NCI-H748 (cell line): ENCODE data around the gene ITGA5.

Experiments used
- DNase-seq: peaks from one replicate; lab custom pipeline; 2025; ENCODE audit not compliant: unreplicated experiment; lab: John Stamatoyannopoulos, UW

Gene ITGA5

DNA sequence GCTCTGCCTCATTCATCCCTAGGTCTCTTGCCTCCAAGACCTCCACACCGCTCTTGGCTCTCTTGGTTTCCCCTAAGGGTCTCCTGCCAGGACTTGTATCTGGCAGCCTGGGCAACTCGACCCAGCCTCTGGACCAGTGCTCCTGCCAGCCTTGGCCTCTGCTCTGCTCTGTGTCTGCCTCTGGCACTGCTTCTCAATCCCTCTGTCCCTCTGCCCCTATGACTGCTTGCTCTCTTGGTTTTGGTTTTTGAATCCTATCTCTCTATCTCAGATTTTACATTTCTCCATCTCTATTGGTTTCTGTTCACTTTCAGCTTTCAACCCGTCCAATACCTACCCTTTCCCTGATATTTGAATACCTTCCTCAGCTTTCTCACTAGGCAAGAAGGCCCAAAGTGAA lies 6.3 kb downstream of the ITGA5 start:
- DNase-seq, result no peak

DNA sequence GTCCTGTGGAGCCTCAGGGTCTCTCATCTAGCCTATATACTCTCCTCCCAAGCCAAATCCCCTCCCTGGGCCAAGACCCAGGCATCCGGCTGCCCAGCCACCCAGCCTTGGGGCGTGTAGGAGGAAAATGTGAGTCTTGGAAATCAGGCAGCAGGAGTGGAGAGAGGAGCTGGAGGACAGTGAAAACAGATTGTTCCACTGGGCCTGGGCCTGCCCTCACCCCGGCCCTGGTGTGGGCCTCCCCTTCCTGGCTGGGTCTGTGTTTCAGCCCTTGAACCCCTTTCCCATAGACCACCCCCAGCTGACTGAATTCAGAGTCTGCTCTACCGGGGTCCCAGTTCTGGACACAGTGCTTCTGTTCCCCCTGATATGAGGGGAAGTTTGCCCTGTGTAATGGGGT lies 6.7 kb downstream of the ITGA5 start:
- no peak for DNase-seq

GRCh38 chr12:54411391-54412241 lies 7.5 kb downstream of the ITGA5 start:
- DNase-seq, result no peak

DNA sequence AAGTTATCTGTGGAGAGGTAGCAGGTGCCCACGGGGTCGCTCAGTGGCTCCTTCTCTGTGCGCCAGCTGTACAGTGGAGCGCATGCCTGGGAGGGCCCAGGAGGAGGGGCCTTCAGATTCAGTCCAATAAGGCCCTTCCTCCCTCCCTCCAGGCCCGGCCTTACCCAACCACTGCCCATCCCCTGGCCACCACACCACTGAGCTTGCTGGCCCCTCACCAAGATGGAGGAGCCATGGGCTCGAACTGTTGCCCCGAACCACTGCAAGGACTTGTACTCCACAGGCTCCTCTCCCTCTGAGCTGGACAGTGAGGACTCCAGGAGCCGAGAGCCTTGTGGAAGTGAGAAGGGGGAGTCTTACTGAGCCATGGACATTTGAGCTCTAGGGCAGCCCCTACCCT lies 9.8 kb downstream of the ITGA5 start:
- no peak for DNase-seq

- DNase-seq, result no peak
These were observed 11.7 kb downstream of the ITGA5 start for GRCh38 chr12:54407183-54407905.

GRCh38 chr12:54405573-54405972 lies 13.5 kb downstream of the ITGA5 start:
- no peak for DNase-seq

- DNase-seq, result no peak
These were observed 14.0 kb downstream of the ITGA5 start for GRCh38 chr12:54405106-54405505.

DNA sequence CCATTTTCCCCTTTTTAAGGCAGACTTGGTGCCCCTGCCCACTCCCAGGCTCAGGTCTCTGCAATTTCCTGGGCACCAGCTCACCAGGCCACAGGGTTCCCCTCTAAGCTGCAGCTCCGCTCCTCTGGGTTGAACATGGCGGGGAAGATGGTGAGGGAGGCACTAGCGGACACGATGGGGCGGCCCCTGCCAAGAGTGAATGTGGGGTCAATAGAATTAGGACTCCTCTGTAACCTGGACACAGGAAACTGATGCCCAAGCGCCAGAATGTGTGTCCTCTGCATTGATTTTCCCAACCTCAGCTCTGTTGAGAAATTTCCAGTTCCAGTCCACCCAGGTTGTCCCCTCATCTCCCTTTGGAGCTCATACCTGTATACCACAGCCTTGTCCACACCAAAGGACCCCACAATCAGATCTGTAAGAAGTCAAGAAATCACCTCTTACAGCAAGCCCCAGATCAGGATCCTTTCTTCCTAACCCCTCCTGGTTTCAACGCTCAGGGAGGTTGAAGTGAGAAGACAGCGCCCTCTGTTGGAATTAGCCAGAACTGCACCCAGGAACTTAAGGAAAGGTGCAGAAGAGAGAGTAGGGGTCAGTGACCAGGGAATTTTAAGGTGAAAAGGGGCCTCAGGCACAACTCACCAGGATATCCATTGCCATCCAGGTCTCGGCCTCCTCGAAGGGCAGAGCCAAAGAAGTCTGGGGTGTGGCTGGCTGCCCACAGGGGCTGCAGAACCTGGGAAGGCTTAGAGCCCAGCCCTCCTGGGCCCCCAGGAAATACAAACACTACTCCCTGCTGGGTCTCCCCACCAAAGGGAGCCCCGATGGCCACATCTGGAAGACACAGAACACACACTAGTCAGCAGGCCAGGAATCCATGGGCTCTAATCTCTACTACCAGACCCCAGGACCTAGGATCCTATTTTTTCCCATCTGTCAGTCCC lies 14.7 kb downstream of the ITGA5 start:
- DNase-seq, result peak; percentile 67

GRCh38 chr12:54401119-54401518 lies 17.9 kb downstream of the ITGA5 start:
- no peak for DNase-seq

- DNase-seq, result peak; percentile 70
These were observed 19.9 kb downstream of the ITGA5 start for GRCh38 chr12:54398995-54399793.

DNA sequence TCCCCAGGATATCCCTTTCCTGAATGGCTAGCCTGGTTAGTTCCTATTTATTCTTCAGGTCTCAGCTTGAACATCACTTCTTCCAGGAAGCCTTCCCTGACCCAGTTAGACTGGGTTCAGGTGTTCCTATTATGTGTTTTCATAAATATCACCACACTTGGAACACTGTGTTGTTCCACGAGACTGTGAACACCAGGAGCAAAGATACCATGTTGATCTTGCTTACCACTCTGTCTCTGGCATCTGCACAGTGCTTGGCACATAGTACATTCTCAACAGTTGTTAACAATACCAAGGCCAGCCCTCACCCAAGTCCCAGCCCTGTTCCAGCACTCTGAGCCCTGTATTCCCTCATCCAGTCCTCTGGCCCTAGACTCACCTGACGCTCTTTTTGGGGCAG lies 20.8 kb downstream of the ITGA5 start:
- no peak for DNase-seq

DNA sequence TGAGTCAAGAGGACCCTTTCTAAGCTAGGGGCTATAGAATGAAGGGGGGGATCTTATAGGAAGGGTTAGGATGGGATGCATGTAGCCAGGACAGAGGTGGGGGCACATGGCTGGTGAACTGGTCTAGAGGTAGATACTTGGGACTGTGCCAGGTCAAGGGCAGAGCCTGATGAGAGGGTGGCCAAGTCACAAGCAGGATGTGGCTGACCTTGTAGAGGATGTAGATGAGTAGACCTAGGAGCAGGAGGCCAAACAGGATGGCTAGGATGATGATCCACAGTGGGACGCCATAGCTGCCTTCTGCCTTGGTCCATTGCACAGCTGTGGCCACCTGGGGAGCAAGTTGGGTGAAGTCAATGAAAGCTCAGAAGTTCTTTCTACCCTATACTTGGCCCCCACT lies 21.9 kb downstream of the ITGA5 start:
- no peak for DNase-seq

- no peak for DNase-seq
These were observed 23.5 kb downstream of the ITGA5 start for GRCh38 chr12:54395545-54395944.

- DNase-seq, result no peak
These were observed 24.1 kb downstream of the ITGA5 start for GRCh38 chr12:54394986-54395385.

DNA sequence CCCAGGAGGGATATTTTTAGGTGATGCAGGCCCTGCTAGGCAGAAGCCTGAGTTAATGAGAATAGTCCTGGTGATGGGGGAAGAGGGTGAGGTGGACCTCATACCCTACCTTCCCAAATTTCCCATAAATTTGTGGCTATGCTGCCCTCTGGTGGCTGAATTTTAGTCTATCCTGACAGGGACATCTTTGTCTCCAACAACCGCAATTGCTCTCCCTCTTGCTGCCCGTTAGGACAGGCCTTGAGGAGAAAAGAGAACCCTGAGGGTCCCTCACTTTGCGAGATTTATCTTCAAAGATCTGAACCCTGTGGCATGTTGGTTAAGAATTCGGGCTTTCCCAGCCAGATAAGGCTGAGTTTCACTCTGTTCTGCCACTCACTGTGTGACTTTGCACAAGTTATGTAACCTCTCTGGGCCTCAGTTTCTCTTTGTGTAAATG lies 24.8 kb downstream of the ITGA5 start:
- peak; percentile 76 for DNase-seq

- no peak for DNase-seq
These were observed 25.3 kb downstream of the ITGA5 start for GRCh38 chr12:54393743-54394142.

DNA sequence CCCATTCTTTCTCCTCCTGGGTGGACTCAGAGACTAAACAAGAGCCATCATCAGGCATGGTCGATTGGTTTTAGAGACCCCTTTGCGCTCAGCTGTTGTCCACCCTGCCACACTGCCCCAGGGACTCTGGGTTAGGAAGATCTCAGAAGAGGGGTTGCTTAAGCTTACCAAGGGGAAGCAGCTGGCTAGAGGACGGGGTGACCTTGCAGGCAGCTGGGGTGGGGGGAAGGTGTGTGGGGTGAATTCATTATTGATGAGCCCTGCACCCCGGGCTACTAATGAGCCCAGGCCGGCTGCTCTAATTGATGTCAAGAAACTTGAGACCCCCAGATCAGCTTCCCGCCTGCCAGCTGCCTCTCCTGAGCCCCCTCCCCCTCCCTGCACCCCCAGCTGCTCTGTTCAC lies 25.9 kb downstream of the ITGA5 start:
- no peak for DNase-seq

DNA sequence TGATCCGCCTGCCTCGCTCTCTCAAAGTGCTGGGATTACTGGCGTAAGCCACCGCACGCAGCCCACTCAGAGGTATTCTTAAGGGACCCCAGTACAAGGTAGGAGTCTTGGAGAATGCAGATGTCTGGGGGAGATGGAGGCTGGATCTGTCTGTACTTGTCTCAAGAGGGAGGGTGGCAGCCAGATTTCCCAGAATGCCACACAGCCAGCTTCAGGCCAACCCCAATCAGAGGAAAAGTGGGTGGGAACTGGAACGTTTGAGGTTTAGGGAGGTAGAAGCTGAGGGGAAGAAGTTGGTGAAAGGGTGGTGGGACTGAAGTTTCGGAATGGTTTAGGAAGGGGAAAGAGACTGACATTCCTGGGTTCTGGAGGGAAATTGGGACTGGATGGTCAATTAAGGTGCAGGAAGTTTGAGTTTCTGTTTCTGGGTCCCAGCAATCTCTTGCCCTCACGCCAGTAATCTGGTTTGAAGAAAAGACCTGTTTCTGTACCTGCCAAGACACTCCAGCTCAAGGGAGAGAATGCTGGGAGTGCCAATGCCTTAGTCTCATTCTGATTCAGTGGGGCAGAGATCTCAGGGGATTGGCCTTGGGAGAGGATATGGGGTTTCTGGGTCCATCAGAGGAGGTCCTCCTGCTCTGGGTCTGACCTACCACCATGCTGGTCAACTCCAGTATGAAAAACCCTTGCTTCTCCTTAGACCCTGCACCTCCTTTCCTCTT lies 26.4 kb downstream of the ITGA5 start:
- no peak for DNase-seq

- peak; percentile 77 for DNase-seq
These were observed 28.2 kb downstream of the ITGA5 start for GRCh38 chr12:54390668-54391551.
